H1 (cell line): ENCODE measurements around the gene ZNF175.

Experiments
- BRCA1 ChIP-seq: IDR thresholded peaks from 2 replicates; pipeline ENCODE4 v1.6.1; 2012; ENCODE audit warnings: low read depth, low read length, improper control_type of control experiment
- CEBPB ChIP-seq: IDR thresholded peaks from 2 replicates; pipeline ENCODE4 v1.6.1; 2012; ENCODE audit warnings: low read depth, low read length
- CREB1 ChIP-seq: IDR thresholded peaks from 2 replicates; pipeline ENCODE4 v1.6.1; 2012; ENCODE audit warnings: inconsistent platforms
- EP300 ChIP-seq, 2 experiments: IDR thresholded peaks; 1 replicate in 1 of 2; 2 replicates in 1 of 2; pipeline ENCODE4 v1.6.1; 2011 to 2012; ENCODE audit warnings: low read depth in 2 of 2, low read length in 2 of 2, mild to moderate bottlenecking in 2 of 2, borderline replicate concordance in 1 of 2, inconsistent platforms in 1 of 2, moderate library complexity in 1 of 2
- MAFK ChIP-seq: IDR thresholded peaks from 2 replicates; pipeline ENCODE4 v1.6.1; 2012; ENCODE audit warnings: low read depth, mild to moderate bottlenecking, improper control_type of control experiment, low read length
- POLR2A ChIP-seq, 2 experiments: IDR thresholded peaks; 1 replicate in 1 of 2; 2 replicates in 1 of 2; pipeline ENCODE4 v1.6.1; 2011; ENCODE audit warnings: low read depth in 2 of 2, low read length in 2 of 2, mild to moderate bottlenecking in 2 of 2; ENCODE audit errors: control extremely low read depth in 1 of 2
- RXRA ChIP-seq: IDR thresholded peaks from 2 replicates; pipeline ENCODE4 v1.6.1; 2011; ENCODE audit warnings: low read depth, mild to moderate bottlenecking, low read length, moderate library complexity; ENCODE audit not compliant: insufficient read depth
- SP2 ChIP-seq: IDR thresholded peaks from 2 replicates; pipeline ENCODE4 v1.6.1; 2012; ENCODE audit warnings: mild to moderate bottlenecking, low read length, inconsistent platforms
- SUZ12 ChIP-seq: fragments of 200-600 bp; sonication (generic); IDR thresholded peaks from 2 replicates; pipeline ENCODE4 v1.6.1; 2012; ENCODE audit warnings: mild to moderate bottlenecking, inconsistent platforms, low read length, moderate library complexity, mixed read lengths
- ZNF274 ChIP-seq: IDR thresholded peaks from 2 replicates; pipeline ENCODE4 v1.7.0; 2012; ENCODE audit warnings: low read length, borderline replicate concordance; ENCODE audit errors: extremely low read depth
- TF ChIP-seq, protein P1 (sequence below), 3 experiments: IDR thresholded peaks; 1 replicate in 2 of 3; 2 replicates in 1 of 3; pipeline versions ENCODE4 v1.5.1 to v1.6.1; 2011; ENCODE audit warnings: low read length in 3 of 3, mild to moderate bottlenecking in 3 of 3, inconsistent platforms in 2 of 3, low read depth in 1 of 3, moderate library complexity in 1 of 3; ENCODE audit not compliant: insufficient read depth in 1 of 3; ENCODE audit errors: control extremely low read depth in 1 of 3
- TF ChIP-seq, protein P2 (sequence below): IDR thresholded peaks from 2 replicates; pipeline ENCODE4 v1.6.1; 2012; ENCODE audit warnings: inconsistent platforms
- TF ChIP-seq, protein P3 (sequence below): IDR thresholded peaks from 2 replicates; pipeline ENCODE4 v1.6.1; 2011; ENCODE audit warnings: low read depth, mild to moderate bottlenecking, low read length; ENCODE audit not compliant: insufficient read depth

DNA sequence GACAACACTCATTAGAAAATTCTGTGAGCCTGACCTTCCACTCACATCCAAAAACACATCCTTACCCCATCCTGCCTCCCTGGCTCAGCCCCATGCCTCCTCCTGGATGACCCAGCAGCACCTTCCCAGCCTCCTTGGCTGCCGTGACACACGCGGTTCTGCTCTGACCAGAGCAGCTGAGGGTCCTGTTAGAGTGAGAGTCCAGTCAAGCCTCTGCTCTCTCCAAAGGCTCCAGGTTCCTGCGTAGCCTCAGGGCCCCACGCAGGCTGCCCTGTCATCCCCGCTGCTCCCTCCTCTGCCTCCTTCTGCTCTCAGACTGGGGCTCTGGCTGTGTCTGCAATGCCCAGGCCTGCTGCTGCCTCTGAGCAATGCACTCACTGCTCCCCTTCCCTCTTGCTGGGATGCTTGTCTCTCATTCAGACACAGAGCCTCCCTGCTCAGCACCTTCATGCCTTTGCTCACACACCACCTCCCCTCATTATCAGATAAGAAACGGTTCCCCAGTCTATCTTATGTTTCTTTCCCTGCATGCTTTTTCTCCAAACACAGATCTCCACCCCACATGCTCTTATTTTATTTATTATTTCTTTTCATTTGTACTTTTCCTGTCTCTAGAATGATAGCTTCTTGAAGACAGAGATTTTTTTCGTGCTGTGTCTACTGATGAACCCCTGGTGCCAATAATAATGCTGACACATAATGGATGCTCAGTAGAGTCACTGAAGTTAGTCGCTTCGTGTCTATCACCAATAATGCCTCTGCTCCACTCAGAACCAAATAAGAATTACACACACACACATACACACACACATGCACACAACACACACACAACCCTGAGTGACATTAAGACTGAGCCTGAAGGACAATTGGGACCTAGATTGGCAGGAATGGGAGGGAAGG, 29.4 kb upstream of the ZNF175 start:
- no peak for TF ChIP-seq CREB1
- TF ChIP-seq, protein P1, sequence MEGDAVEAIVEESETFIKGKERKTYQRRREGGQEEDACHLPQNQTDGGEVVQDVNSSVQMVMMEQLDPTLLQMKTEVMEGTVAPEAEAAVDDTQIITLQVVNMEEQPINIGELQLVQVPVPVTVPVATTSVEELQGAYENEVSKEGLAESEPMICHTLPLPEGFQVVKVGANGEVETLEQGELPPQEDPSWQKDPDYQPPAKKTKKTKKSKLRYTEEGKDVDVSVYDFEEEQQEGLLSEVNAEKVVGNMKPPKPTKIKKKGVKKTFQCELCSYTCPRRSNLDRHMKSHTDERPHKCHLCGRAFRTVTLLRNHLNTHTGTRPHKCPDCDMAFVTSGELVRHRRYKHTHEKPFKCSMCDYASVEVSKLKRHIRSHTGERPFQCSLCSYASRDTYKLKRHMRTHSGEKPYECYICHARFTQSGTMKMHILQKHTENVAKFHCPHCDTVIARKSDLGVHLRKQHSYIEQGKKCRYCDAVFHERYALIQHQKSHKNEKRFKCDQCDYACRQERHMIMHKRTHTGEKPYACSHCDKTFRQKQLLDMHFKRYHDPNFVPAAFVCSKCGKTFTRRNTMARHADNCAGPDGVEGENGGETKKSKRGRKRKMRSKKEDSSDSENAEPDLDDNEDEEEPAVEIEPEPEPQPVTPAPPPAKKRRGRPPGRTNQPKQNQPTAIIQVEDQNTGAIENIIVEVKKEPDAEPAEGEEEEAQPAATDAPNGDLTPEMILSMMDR (IDR thresholded peaks at IDR 0.05; ENCODE audit: control extremely low read depth in 1 of 3, insufficient read depth in 1 of 3, low read depth in 1 of 3, low read length in 3 of 3): no peak
- no peak for TF ChIP-seq POLR2A (IDR thresholded peaks at IDR 0.05; ENCODE audit: control extremely low read depth in 1 of 2, low read depth in 2 of 2, low read length in 2 of 2)
- TF ChIP-seq MAFK: no peak
- no peak for TF ChIP-seq EP300 (IDR thresholded peaks at IDR 0.05; ENCODE audit: borderline replicate concordance in 1 of 2, low read depth in 2 of 2, low read length in 2 of 2)
- TF ChIP-seq CEBPB: no peak
- no peak for TF ChIP-seq SUZ12
- no peak for TF ChIP-seq RXRA
- TF ChIP-seq, protein P2, sequence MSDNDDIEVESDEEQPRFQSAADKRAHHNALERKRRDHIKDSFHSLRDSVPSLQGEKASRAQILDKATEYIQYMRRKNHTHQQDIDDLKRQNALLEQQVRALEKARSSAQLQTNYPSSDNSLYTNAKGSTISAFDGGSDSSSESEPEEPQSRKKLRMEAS: no peak
- no peak for TF ChIP-seq SP2
- TF ChIP-seq, protein P3, sequence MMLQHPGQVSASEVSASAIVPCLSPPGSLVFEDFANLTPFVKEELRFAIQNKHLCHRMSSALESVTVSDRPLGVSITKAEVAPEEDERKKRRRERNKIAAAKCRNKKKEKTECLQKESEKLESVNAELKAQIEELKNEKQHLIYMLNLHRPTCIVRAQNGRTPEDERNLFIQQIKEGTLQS: no peak
- TF ChIP-seq ZNF274: no peak
- TF ChIP-seq BRCA1: no peak
